PFSK-1 (cell line): Measurements from ENCODE around the gene TRPM3.

Experiments
- POLR2AphosphoS5 ChIP-seq: IDR thresholded peaks from 2 replicates; pipeline ENCODE4 v1.6.1; 2012; ENCODE audit warnings: low read depth, mild to moderate bottlenecking, control low read depth, low read length, moderate library complexity
- TAF1 ChIP-seq: IDR thresholded peaks from 2 replicates; pipeline ENCODE4 v1.6.1; 2012; ENCODE audit warnings: low read length, control low read depth, borderline replicate concordance; ENCODE audit not compliant: insufficient read depth
- TF ChIP-seq, protein P1 (sequence below), 2 experiments: IDR thresholded peaks; 2 replicates each; pipeline versions ENCODE4 v1.6.1 to v1.8.0; 2011 to 2012; ENCODE audit warnings: low read depth in 2 of 2, low read length in 2 of 2, control low read depth in 1 of 2, inconsistent platforms in 1 of 2, mild to moderate bottlenecking in 1 of 2, moderate library complexity in 1 of 2; ENCODE audit not compliant: insufficient read depth in 1 of 2

GRCh38 chr9:70935856-70936255, 185.6 kb downstream of the TRPM3 start:
- TF ChIP-seq POLR2AphosphoS5 (no peak), TAF1 (no peak)
- TF ChIP-seq, protein P1, sequence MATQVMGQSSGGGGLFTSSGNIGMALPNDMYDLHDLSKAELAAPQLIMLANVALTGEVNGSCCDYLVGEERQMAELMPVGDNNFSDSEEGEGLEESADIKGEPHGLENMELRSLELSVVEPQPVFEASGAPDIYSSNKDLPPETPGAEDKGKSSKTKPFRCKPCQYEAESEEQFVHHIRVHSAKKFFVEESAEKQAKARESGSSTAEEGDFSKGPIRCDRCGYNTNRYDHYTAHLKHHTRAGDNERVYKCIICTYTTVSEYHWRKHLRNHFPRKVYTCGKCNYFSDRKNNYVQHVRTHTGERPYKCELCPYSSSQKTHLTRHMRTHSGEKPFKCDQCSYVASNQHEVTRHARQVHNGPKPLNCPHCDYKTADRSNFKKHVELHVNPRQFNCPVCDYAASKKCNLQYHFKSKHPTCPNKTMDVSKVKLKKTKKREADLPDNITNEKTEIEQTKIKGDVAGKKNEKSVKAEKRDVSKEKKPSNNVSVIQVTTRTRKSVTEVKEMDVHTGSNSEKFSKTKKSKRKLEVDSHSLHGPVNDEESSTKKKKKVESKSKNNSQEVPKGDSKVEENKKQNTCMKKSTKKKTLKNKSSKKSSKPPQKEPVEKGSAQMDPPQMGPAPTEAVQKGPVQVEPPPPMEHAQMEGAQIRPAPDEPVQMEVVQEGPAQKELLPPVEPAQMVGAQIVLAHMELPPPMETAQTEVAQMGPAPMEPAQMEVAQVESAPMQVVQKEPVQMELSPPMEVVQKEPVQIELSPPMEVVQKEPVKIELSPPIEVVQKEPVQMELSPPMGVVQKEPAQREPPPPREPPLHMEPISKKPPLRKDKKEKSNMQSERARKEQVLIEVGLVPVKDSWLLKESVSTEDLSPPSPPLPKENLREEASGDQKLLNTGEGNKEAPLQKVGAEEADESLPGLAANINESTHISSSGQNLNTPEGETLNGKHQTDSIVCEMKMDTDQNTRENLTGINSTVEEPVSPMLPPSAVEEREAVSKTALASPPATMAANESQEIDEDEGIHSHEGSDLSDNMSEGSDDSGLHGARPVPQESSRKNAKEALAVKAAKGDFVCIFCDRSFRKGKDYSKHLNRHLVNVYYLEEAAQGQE (IDR thresholded peaks at IDR 0.05; ENCODE audit: insufficient read depth in 1 of 2, low read depth in 2 of 2, low read length in 2 of 2): no peak
